ENCODE results near the gene NOS1AP. TPM values are rescaled to one million over a fixed set of nuclear protein-coding genes. Genes with fewer than 3 reads are reported as not detected.
A peak's percentile ranks its signal among the peaks of the same experiment; 100 is the strongest.

The NOS1AP gene
- total RNA-seq, 1 experiment from 2014 or later, result 2.6 TPM

- DNase-seq (no peak), ATAC-seq (no peak)
- Histone ChIP-seq H4K20me1 (ENCODE audit: low read length) (no peaks in the 10 kb centered on the region), H3K9me3 (ENCODE audit: low read length) (no peaks in the 10 kb centered on the region), H3K4me3 (ENCODE audit: low read length) (no peak overlapping the region), H3K79me2 (ENCODE audit: low read length) (no peaks in the 10 kb centered on the region), H3K4me1 (ENCODE audit: insufficient read depth, low read length) (peaks cover 16% of the 10 kb centered on the region), H3K9ac (ENCODE audit: low read length) (no peak overlapping the region), H3F3A (ENCODE audit: low read length, unreplicated experiment) (no peaks in the 10 kb centered on the region), H2AFZ (ENCODE audit: low read length) (no peak overlapping the region), H3K9me2 (replicated peaks; ENCODE audit: low read length) (no peaks in the 10 kb centered on the region), H3K27ac (ENCODE audit: low read length) (no peak overlapping the region), H3K4me2 (ENCODE audit: low read length) (no peak overlapping the region), H3K27me3 (ENCODE audit: low read length) (no peaks in the 10 kb centered on the region), H3K36me3 (ENCODE audit: low read depth, low read length) (no peaks in the 10 kb centered on the region)
- intact Hi-C loops (cut with micrococcal nuclease), result no loop called here
- BruUV-seq (replicated peaks), result no TSS peak
- POLR2A ChIA-PET (ENCODE audit: unreplicated experiment), result no interaction called here
- TF ChIP-seq EZH2phosphoT487 (IDR thresholded peaks at IDR 0.05; ENCODE audit: borderline replicate concordance, low read length), result no peak
- TF ChIP-seq EZH2 (IDR thresholded peaks at IDR 0.05; ENCODE audit: low read length, unreplicated experiment), result no peak
- TF ChIP-seq CTCF (conservative IDR thresholded peaks at IDR 0.05; ENCODE audit: low read depth, low read length), result no peak
- CTCF ChIA-PET, result no interaction called here
These were observed 97.6 kb downstream of the NOS1AP start for GRCh38 chr1:162166917-162167615.

- no peak overlapping the region for H3K9ac ChIP-seq (ENCODE audit: low read length)
- no peaks in the 10 kb centered on the region for H3K9me3 ChIP-seq (ENCODE audit: low read length)
- H3K4me3 ChIP-seq (ENCODE audit: low read length), result no peak overlapping the region
- TF ChIP-seq CTCF (conservative IDR thresholded peaks at IDR 0.05; ENCODE audit: low read depth, low read length) (no peak), EZH2 (IDR thresholded peaks at IDR 0.05; ENCODE audit: low read length, unreplicated experiment) (no peak), EZH2phosphoT487 (IDR thresholded peaks at IDR 0.05; ENCODE audit: borderline replicate concordance, low read length) (no peak)
- H2AFZ ChIP-seq (ENCODE audit: low read length), result no peak overlapping the region
- no TSS peak for BruUV-seq (replicated peaks)
- ChIA-PET POLR2A (ENCODE audit: unreplicated experiment) (no interaction called here), CTCF (no interaction called here)
- H3K4me1 ChIP-seq (ENCODE audit: insufficient read depth, low read length), result peaks cover 16% of the 10 kb centered on the region
- no peaks in the 10 kb centered on the region for H4K20me1 ChIP-seq (ENCODE audit: low read length)
- H3F3A ChIP-seq (ENCODE audit: low read length, unreplicated experiment), result no peaks in the 10 kb centered on the region
- ATAC-seq, result peak; percentile 52
- peak overlapping the region; percentile 45 for H3K4me2 ChIP-seq (ENCODE audit: low read length)
- no peaks in the 10 kb centered on the region for H3K9me2 ChIP-seq (replicated peaks; ENCODE audit: low read length)
- no peak overlapping the region for H3K27ac ChIP-seq (ENCODE audit: low read length)
- DNase-seq, result peak; percentile 84
- H3K36me3 ChIP-seq (ENCODE audit: low read depth, low read length), result no peaks in the 10 kb centered on the region
- intact Hi-C loops (cut with micrococcal nuclease), result no loop called here
- H3K79me2 ChIP-seq (ENCODE audit: low read length), result no peaks in the 10 kb centered on the region
- H3K27me3 ChIP-seq (ENCODE audit: low read length), result no peaks in the 10 kb centered on the region
These were observed 98.8 kb downstream of the NOS1AP start for GRCh38 chr1:162168261-162168660.

GRCh38 chr1:162169031-162169790 is 99.7 kb downstream of the NOS1AP start:
- BruUV-seq (replicated peaks), result no TSS peak
- intact Hi-C loops (cut with micrococcal nuclease), result no loop called here
- ChIA-PET POLR2A (ENCODE audit: unreplicated experiment) (no interaction called here), CTCF (no interaction called here)
- Histone ChIP-seq H3F3A (ENCODE audit: low read length, unreplicated experiment) (no peaks in the 10 kb centered on the region), H3K36me3 (ENCODE audit: low read depth, low read length) (no peaks in the 10 kb centered on the region), H3K9me2 (replicated peaks; ENCODE audit: low read length) (no peaks in the 10 kb centered on the region), H4K20me1 (ENCODE audit: low read length) (no peaks in the 10 kb centered on the region), H3K27me3 (ENCODE audit: low read length) (no peaks in the 10 kb centered on the region), H3K4me3 (ENCODE audit: low read length) (no peak overlapping the region), H3K9ac (ENCODE audit: low read length) (no peak overlapping the region), H3K9me3 (ENCODE audit: low read length) (no peaks in the 10 kb centered on the region), H3K4me2 (ENCODE audit: low read length) (no peak overlapping the region), H3K27ac (ENCODE audit: low read length) (no peak overlapping the region), H3K4me1 (ENCODE audit: insufficient read depth, low read length) (peaks cover 16% of the 10 kb centered on the region), H2AFZ (ENCODE audit: low read length) (no peak overlapping the region), H3K79me2 (ENCODE audit: low read length) (no peaks in the 10 kb centered on the region)
- TF ChIP-seq EZH2 (IDR thresholded peaks at IDR 0.05; ENCODE audit: low read length, unreplicated experiment), result no peak
- no peak for TF ChIP-seq CTCF (conservative IDR thresholded peaks at IDR 0.05; ENCODE audit: low read depth, low read length)
- no peak for TF ChIP-seq EZH2phosphoT487 (IDR thresholded peaks at IDR 0.05; ENCODE audit: borderline replicate concordance, low read length)
- DNase-seq, result no peak
- no peak for ATAC-seq
